Frontal cortex (tissue), 4 donors: Measurements from ENCODE around the gene AJAP1. TPM values are rescaled to one million over a fixed set of nuclear protein-coding genes. Genes with fewer than 3 reads are reported as not detected.

ENCODE experiments used
- DNase-seq, 2 donors: peaks; one replicate each; pipeline ENCODE4 v3.0.0; 2012; ENCODE audit warnings: low spot score in 2 of 2
- FAIRE-seq: peaks from 2 replicates; lab custom pipeline; 2012; peaks lifted over from hg19 to GRCh38; lab: Jason Lieb, UNC
- total RNA-seq: library from RNA; depleted of rRNA; stranded (reverse); fragments of >200 nt; gene quantifications from one replicate; pipeline ENCODE4 v1.2.3, GENCODE V29; 2014
- donor health status: control.
- donor health status: control.
- donor health status: control.

The AJAP1 gene
- total RNA-seq, 1 donor from 2014 or later, result 16.7 TPM

- DNase-seq (no peak), FAIRE-seq (no peak)
These were observed 20.3 kb downstream of the AJAP1 start for GRCh38 chr1:4674676-4675075.

DNA sequence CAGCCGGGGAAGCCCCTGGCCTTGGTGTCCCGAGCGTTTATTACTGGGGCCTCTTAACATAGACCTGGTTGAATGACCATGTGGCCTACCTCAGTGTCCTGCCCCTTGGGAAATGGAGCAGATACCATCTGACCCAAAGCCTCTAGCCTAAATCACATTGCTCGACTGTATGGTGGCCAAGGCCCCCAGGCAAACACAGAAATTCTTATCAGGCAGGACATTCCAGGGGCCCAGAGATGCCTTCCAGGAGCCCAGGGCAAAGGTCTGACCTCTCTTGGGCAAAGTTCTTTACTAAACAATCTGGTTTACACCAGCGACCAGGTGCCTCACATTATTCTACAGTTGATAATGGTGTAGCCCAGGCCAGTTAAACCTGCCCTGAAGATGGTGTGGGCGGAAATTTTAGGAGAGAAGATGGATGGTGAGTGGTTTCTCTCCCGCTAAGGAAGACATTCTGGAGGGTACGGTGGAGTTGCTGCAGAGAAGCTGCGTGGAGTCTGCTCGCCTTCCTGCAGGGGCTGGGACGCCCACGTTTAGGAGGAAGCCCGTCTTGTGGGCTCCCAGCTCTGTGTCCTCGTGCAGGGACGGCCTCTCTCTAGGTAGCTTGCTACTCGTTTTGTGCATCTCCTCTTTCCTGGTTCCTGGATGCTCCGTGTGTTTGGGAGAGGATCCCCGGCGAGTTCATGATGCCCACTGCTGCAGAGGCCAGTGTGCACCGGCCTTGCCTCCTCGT, 21.2 kb downstream of the AJAP1 start:
- FAIRE-seq (no peak), DNase-seq (no peak)

GRCh38 chr1:4676253-4676652, 21.8 kb downstream of the AJAP1 start:
- FAIRE-seq, result no peak
- no peak for DNase-seq

DNA sequence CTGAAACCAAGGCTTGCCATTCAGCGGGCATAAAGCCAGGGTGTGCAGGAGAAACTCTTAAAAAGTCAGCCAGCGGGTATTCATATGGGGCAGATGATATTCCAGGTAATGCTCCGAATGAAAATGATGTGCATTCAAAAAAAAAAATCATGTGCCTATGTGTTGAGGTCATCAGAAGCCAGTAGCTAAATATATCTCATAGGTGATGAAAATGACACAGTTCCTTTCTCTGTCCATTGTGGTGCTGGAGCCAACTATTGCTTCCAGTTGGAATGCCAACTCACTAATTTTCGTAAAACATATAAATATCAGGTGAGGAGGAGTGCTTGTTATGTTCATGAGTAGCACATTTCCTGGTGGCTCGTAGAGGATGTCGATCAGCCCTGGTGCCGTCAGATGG, 23.2 kb downstream of the AJAP1 start:
- FAIRE-seq, result no peak
- DNase-seq, result no peak

- DNase-seq, result no peak
- no peak for FAIRE-seq
These were observed 23.8 kb downstream of the AJAP1 start for GRCh38 chr1:4678066-4678717.

- DNase-seq, result peak in 1 of 2 donors; percentile 60
- FAIRE-seq, result peak; percentile 83
These were observed 26.6 kb downstream of the AJAP1 start for GRCh38 chr1:4681026-4681425.

GRCh38 chr1:4682607-4683220, 28.3 kb downstream of the AJAP1 start:
- FAIRE-seq, result no peak
- DNase-seq, result no peak

- DNase-seq, result no peak
- FAIRE-seq, result no peak
These were observed 29.7 kb downstream of the AJAP1 start for GRCh38 chr1:4684136-4684535.

DNA sequence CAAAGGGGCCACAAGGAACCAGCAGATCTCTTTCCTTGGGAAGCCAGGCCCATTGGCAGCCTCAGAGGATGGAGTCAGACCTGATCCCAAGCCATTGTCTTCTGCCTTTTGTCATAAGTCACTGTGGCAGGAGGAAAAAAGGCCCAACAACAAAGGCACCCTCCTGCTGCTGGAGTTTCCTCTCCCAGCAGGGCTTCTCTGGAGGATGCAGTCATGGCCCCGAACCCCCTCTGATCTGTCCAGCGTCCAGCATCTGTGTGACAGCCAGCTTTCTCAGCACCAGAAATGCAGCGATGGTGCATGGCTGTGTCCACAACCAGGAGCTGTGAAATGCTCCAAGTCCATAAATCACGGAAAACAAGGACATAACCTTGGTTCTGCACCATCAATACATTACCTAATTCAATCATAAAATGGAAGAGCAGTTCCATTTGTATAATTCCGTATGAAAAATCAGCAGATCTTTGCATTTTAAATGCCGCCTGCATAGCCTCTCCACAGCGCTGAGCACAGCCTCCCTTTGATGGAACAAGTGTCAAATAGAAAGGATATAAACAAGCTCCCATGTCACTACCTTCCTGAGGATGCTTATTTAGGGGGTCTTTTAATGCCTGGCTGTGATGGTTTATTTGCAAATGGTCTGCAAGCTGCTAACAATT, 30.6 kb downstream of the AJAP1 start:
- no peak for FAIRE-seq
- no peak for DNase-seq

GRCh38 chr1:4685523-4685865, 31.1 kb downstream of the AJAP1 start:
- no peak for DNase-seq
- no peak for FAIRE-seq

- FAIRE-seq (no peak), DNase-seq (no peak)
These were observed 33.5 kb downstream of the AJAP1 start for GRCh38 chr1:4687943-4688342.

DNA sequence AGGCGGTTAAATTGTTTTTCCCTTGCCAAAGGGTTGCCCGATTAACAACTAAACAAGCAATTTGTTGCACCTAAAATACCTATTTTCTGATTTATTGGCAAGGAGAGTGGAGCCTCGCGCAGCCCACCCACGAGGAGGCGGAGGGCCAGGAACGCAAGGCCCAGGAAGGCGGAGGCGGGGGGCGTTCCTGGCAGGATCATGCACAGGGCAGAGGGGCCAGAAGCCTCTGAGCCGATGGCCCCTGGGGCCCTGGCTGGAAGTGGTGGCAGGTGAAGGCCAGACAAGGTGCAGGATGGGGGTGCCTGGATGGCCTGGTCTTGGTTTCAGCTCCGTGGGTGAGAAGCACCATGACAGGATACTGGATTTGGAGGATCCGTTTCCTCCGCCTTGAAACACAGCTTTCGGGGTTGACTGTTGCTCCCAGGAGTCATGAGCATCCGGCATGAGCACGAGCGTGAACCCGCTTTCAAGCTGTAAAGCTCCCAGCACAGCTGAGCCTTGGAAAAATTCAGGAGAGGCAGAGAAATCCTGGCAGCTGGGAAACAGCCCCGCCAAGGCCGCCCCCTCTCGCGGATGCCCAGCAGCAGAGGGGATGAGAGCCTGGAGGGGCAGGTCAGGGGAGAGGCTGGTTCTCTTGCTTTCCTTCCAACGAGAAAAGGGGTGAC, 35.0 kb downstream of the AJAP1 start:
- no peak for DNase-seq
- no peak for FAIRE-seq

DNA sequence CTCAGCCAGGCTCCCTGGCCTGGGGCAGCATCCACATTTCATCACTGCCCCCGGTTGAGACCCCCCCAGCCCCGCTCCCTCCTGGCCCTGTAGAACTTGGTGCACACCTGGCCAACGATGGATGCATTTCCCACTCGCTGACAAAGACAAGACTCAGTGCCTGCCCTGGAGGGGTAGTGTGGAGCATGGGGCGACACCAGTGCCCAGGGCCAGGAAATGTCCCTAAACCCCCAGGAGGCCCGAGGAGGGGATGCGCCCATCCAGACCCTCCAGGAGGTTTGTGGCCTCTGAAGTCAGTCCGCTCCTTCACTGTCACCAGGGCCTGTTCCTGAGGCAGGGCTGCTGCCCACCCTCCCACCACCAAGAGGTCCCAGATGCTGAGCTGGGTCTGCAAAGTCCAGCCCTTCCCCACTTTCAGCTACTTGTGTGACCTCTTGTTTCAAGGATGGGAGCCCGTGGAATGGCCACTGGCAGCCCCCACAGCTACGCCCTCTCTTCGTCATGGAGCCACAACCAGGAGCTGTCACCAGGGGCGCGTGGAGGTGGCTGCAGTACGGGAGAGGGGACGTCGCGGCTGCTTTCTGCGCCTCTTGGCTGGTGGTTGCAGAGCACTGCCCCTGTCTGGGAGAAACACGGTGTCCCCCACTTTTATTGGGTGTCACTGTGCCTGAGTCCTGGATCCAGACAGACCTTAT, 35.7 kb downstream of the AJAP1 start:
- no peak for FAIRE-seq

GRCh38 chr1:4690951-4691675, 36.7 kb downstream of the AJAP1 start:
- no peak for FAIRE-seq
- DNase-seq, result no peak

More for the DNA sequence above, 35.7 kb downstream of the AJAP1 start:
- DNase-seq, result no peak

DNA sequence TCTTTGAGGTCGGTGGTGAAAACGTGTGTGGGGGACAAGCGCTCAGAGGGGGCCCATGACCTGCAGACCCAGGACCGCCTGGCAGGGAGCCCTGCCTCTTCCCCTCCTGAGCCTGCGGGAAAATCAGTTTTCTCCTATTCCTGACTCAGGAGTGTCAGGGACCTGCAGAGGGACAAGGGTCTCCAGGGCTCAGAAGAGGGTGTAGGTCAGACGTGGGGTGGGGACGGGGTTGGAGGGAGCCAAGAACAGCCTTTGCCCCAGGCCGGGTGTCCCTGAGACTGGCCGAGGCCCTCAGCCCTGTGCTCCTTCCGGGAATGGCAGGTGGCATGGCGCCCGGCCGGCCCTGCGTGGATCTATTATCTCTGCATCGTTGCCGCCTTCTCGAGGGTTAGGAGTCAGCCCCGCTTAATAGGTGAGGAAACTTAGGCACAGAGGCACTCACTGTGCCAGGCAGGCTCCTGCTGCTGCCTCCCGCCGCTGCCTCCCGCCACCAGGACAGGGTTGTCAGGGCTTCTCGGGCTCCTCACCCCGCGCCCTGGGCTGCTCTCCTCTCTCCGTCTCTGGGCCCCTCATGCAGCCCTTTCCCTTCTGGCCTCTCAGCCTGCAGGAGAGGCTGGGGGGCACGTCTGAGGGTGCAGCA, 37.5 kb downstream of the AJAP1 start:
- DNase-seq (no peak), FAIRE-seq (no peak)

GRCh38 chr1:4692437-4692836, 38.0 kb downstream of the AJAP1 start:
- FAIRE-seq (no peak), DNase-seq (no peak)

DNA sequence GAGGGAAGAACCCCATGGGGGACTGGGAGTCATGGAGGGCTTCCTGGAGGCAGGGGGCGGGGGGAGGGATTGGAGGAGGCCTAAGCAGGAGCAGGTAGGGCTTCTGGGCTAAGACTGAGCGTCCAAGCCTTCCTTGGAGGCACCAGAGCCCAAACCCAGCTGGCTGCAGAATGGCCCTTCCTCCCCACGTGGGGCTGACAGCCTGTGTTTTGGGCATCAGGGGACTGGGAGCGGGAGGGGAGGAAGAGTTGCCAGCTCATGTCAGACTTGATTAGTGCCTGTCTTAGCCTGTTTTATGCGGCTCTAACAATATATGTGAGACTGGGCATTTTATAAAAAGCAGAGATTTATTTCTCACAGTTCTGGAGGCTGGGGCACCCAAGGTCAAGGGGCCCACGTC, 38.9 kb downstream of the AJAP1 start:
- no peak for DNase-seq
- no peak for FAIRE-seq

- no peak for DNase-seq
- FAIRE-seq, result no peak
These were observed 39.5 kb downstream of the AJAP1 start for GRCh38 chr1:4693891-4694290.

- no peak for FAIRE-seq
- DNase-seq, result no peak
These were observed 40.1 kb downstream of the AJAP1 start for GRCh38 chr1:4694492-4694891.
